Loucy (cell line): Measurements from ENCODE around the gene ABLIM1.

ENCODE experiments used
- EZH2phosphoT487 ChIP-seq: fragments of 200-600 bp; IDR thresholded peaks from 2 replicates; pipeline ENCODE4 v1.6.1; 2018; ENCODE audit warnings: antibody characterized with exemption, mild to moderate bottlenecking, moderate library complexity, borderline replicate concordance
- TF ChIP-seq, protein P1 (sequence below): fragments of 200-600 bp; sonication (generic); conservative IDR thresholded peaks from 2 replicates; pipeline ENCODE4 v1.5.1; 2014; ENCODE audit warnings: mild to moderate bottlenecking, antibody characterized with exemption, low read length

GRCh38 chr10:114405011-114405350 lies 253.1 kb downstream of the ABLIM1 start:
- TF ChIP-seq, protein P1, sequence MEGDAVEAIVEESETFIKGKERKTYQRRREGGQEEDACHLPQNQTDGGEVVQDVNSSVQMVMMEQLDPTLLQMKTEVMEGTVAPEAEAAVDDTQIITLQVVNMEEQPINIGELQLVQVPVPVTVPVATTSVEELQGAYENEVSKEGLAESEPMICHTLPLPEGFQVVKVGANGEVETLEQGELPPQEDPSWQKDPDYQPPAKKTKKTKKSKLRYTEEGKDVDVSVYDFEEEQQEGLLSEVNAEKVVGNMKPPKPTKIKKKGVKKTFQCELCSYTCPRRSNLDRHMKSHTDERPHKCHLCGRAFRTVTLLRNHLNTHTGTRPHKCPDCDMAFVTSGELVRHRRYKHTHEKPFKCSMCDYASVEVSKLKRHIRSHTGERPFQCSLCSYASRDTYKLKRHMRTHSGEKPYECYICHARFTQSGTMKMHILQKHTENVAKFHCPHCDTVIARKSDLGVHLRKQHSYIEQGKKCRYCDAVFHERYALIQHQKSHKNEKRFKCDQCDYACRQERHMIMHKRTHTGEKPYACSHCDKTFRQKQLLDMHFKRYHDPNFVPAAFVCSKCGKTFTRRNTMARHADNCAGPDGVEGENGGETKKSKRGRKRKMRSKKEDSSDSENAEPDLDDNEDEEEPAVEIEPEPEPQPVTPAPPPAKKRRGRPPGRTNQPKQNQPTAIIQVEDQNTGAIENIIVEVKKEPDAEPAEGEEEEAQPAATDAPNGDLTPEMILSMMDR: no peak
- no peak for TF ChIP-seq EZH2phosphoT487
